GM18519 (cell line): ENCODE data around the gene CCR3.

Source experiments
- ATAC-seq: cut with Tn5 transposase; IDR thresholded peaks from one replicate; pipeline ENCODE4 v1.9.1; 2021; ENCODE audit warnings: mild to moderate bottlenecking, moderate library complexity; ENCODE audit not compliant: unreplicated experiment, low FRiP score

CCR3 gene

GRCh38 chr3:46218196-46218709, 24.0 kb upstream of the CCR3 start:
- no peak for ATAC-seq

DNA sequence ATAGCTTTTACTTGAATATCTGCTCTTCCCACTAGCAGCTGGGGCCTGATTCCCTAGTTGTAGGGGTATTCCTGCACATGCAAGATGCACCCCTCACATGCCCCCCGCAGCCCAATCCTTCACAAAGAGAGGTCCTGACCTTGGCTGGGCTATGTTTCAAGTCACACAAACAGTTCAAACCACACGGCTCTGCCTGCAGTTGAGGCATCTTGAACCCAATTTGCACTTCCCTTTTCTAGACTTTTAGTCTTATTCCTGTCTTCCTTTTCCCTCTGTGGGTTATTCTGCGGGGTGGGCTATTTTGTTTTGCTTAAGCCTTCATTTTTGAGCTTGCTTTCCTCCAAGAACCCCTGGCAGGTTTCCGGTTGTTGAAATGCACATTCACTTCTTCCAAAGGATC, 20.9 kb upstream of the CCR3 start:
- no peak for ATAC-seq

- ATAC-seq, result no peak
Measured at GRCh38 chr3:46221938-46222337, 20.3 kb upstream of the CCR3 start.

- no peak for ATAC-seq
Measured at GRCh38 chr3:46222435-46223161, 19.7 kb upstream of the CCR3 start.

GRCh38 chr3:46228260-46229242, 13.7 kb upstream of the CCR3 start:
- no peak for ATAC-seq

DNA sequence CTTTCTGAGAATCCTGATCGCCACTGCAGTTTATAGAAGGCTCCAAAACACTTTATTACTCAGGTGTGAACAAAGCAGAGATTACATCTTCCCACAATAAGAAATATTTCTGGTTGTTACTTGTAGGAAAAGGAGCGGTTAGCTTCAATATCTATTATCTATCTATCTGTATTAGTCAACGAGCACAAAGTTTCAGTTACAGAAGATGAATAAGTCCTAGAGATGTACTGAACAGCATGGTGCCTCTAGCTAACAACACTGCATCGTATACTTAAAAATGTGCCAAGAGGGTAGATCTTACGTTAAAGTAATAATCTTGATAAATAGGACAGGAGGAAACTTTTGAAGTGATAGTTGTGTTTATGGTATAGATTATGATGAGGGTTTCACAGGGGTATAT, 10.9 kb upstream of the CCR3 start:
- ATAC-seq, result no peak

GRCh38 chr3:46233194-46233593, 9.1 kb upstream of the CCR3 start:
- ATAC-seq, result no peak

GRCh38 chr3:46235425-46235824, 6.8 kb upstream of the CCR3 start:
- no peak for ATAC-seq

DNA sequence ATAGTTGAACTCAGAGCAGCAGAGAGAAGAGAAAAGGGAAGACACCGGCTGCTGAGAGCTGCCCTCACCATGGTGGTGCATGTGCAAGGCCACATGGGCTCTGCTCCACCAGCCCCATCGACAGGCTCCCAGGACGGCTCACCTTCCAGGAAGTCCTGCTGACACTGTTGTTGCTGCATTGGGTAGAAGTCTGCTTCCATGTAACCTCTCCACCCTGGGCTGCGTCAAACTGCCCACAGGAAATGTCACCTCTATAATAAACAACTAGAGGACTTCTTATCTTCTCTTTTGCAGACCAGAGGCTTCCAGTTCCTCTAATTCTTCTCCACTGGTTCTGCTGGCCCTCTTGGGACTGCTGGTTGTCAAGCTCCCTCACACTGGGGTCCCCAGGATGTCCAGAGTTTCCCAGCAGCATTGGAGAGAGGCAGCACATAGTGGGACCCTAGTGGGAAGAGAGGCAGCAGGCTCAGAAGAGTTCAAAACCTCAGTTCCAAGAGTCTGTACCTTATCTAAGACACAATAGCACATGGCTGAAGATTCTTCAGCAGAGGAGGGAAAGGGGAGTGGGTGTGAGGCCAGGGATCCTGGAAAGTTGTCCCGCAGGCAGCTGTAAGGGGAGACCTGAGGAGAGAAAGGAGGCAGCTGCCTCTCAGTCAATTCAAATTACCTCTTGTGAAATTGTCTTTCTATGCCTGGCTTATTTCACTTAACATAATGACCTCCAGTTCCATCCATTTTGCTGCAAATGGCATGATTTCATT, 5.8 kb upstream of the CCR3 start:
- ATAC-seq, result no peak

DNA sequence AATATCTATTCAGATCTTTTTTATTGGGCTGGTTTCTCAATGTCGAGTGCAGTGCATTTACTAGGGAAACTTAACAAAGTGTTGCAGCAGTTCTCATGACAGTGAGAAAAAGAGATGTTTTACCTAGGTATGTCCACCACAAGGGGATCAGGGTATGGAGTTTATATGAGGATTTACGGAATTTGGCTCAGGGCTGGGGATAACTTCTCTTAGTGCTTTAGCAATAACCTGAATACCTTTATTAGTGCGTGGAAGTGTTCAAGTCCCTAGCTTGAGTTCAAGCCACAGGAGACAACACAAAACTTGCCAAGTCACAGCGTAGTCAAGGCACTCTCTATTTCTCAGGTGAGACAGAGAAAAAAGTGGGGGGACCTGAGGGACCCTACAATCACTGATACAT, 3.9 kb upstream of the CCR3 start:
- no peak for ATAC-seq

DNA sequence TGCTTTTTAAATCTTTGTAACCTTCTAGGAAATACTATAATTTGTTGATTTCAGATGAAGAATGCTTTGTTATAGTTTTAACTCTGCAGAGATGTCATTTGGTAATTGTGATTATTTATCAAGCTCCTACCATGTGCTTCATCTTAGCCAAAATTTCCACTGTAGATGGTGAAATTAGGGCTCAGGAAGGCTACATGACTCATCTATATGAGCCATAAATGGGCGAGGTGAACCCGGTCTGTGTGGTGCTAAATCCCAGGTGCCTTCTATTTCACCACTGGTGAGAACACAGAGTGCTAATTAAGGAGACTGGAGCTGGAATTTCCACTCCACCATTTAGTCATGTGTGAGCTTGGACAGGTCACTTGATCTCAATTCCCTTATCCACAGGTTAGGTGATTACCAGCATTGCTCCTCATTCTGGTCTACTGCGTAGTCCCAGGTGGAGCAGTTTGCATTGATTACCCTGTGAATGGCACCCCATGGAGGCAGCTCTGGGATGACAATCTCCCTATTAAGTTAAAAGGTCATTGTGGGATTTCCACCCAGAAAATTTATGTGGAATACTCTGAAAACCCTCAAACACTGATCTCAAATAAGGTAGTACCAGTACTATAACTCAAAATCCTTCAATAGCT, 2.8 kb upstream of the CCR3 start:
- no peak for ATAC-seq

- ATAC-seq, result no peak
Measured at GRCh38 chr3:46239952-46240351, 2.3 kb upstream of the CCR3 start.

DNA sequence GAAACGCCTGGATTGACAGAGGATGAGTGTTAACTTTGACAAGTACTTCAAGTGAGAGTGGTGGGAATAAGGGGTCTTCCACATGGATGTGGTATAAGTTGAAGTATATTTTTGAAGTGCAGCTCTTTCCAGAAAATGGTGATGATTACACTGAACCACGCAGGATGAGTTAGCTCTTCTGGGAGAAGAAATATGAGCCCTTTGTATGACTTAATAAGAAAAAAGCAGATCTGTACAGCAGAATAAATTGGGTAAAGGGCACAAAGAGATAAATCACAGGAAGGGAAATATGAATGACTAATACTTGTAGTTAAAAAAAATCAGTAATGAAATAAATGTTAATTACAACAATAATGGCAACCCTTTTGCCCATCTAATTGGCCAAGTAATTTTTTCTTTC, 1.3 kb downstream of the CCR3 start:
- ATAC-seq, result no peak

GRCh38 chr3:46245146-46245545, 2.9 kb downstream of the CCR3 start:
- no peak for ATAC-seq

DNA sequence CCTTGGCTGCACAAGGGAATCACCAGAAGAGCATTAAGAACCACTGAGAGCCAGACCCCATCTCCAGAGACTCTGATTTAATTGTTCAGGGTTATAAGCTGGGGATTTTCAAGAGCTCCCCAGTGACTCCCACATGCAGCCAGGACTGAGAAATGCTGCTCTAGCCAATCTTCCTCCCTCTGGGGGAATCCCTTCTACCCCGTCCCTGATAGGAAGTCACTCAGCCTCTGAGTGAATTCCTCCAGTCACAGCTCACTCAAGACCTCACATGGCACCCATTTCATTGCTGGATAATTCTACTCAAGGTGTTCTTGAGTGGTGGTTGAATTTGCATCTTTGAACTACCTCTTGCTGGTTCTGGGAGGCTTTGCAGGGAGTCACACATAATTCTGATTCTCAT, 10.7 kb downstream of the CCR3 start:
- ATAC-seq, result no peak

DNA sequence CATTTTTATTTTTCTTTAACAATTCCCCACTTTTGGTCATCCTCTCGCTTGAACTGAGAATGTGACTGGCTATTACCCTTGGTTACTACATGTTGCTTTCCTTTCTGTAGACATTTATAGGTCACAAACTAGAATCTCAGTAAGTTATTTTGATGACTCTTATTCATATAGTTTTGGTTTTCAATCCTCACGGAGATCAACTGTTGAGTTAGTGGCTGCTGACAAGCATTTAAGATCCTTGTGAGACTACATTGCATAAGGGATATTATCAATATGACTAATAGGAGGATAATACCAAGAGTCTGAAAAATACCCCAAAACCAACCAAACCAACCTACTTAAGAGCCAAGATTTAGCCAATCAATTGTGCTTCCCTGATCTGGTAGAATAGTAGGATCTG, 16.3 kb downstream of the CCR3 start:
- ATAC-seq, result no peak

DNA sequence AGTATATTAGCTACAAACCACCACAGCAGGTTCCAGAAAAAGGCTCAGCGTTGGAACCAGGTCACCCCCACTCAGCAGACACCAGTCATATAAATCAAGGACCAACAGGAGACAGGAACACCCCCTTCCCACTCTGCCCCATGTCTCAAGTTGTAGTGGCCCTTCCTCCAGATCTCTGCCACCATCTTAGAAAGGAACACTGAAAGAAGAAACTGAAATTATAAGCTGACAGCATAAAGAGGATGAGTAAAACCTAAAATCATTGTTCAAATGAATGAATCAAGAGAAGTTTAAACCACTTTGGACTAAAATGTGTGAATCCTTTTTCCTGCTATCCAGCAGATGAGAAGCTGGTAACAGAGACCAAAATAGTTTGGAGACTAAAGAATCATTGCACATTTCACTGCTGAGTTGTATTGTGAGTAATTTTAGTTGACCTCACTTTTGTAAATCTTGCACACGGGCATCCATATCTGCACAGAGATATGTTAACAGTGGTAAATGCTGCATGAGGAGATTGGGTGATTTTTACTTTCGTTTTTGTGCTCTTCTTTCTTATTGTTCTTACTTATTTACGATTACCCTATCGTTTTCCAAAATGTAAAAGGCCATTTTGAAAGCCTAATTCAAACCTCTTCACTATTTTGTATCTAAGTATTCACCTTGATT, 19.8 kb downstream of the CCR3 start:
- ATAC-seq, result no peak

DNA sequence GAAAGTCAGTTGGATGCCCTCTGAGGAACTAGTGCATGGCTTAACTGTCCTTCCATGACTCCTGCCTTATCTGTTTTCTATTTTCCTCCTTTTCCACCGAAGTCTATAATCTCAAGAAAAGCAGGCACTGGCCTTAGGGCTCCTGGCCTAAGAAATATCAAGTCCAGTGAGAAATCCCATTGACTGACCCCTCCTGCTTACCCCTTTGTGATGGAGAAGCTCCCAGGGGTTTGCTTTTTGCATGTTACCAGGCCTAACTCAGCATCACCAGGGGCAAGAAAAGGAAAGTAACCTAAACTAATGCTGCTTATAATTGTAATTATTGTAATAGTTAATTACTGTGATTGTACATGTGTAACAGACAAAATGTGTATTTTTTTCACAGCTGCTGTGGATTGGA, 21.7 kb downstream of the CCR3 start:
- no peak for ATAC-seq

DNA sequence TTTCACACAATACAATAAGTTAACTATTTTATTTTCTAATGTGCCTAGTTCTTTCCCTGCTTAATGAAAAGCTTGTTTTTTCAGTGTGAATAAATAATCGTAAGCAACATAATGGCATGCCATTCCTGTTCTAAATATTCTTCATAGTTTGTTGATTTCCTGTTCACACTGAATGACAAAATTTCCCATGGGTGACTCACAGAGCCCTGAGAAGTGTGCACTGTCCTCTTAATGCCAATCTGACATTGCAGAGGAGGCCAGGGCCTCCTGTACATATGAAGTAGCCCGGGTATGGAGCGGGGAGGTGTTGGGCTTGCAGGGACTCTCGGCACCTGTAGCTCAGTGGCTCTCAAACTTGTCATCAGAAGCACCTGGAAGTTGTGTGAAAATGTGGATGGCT, 24.3 kb downstream of the CCR3 start:
- no peak for ATAC-seq

DNA sequence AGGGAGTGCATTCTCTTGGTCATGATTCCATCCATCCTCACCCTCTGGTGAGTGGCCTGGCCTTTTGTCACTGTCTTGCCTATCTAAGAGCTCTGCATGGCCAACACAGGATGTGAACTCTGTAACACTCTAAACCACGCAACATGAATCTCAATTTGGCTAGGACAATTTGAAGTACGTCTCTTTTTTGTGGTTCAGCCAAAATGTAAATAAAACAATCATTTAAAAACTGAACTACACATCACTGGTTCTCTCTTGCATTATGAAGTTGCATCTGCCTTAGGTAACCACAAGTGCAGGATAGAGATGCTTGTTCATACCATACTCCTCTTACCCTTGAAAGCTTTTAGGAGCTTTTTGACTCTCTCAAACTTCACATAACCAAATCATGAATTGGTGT, 27.3 kb downstream of the CCR3 start:
- no peak for ATAC-seq
